HG03460 (cell line): Measurements from ENCODE around the gene NAPA.

Experiments used
- ATAC-seq: cut with Tn5 transposase; IDR thresholded peaks from one replicate; pipeline ENCODE4 v1.9.1; 2021; ENCODE audit not compliant: unreplicated experiment

The NAPA gene

GRCh38 chr19:47514869-47515588, at the start of gene NAPA:
Gene NAPA (minus strand): TSS chr19:47515063. CDS start chr19:47514940, 123 bp downstream.
- peak; percentile 84 for ATAC-seq

DNA sequence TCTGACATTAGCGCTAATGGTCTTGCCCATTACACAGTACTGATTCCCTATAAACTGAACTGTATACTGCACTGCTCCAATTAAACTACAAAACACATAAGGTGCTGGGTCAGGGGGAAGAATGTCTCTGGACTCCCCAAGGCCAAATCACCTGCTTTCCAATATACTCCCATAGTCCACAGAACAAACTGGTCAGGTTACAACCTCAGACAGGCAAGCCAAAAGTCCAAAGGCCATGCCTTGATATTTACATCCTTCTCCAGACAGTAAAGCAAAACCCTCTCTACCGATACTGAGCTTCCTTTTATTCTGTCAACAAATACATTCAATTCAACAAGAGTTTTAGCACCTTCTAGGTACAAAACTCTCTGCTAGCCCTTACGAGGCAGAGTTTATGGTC, 49.2 kb upstream of the NAPA start:
- no peak for ATAC-seq

GRCh38 chr19:47561440-47562057, 46.7 kb upstream of the NAPA start:
- no peak for ATAC-seq

GRCh38 chr19:47560999-47561398, 46.1 kb upstream of the NAPA start:
- ATAC-seq: no peak

- ATAC-seq: no peak
Observed at GRCh38 chr19:47550129-47550528, 35.3 kb upstream of the NAPA start.

- ATAC-seq: no peak
Observed at GRCh38 chr19:47549261-47549862, 34.5 kb upstream of the NAPA start.

DNA sequence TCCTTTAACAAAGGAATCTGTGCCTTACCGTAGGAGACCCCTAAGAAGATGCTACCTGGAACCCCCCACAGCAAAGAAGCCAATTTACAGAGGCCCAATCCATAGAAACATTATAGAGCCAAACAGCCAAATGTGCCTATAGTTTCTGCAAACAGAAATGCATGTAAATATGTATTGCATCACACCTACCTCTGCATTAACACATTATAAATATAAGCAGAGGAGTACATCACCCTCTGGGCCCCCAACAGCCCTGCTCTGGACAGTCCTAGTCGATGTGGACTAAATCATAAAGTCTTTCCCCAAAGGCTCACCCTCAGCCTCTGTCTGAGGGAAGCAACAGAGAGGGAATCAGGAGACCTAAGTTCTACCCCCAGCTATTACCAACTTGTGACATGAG, 32.3 kb upstream of the NAPA start:
- no peak for ATAC-seq

GRCh38 chr19:47545061-47545948, 30.4 kb upstream of the NAPA start:
- ATAC-seq: no peak

- no peak for ATAC-seq
Observed at GRCh38 chr19:47544476-47544875, 29.6 kb upstream of the NAPA start.

- ATAC-seq: no peak
Observed at GRCh38 chr19:47544075-47544474, 29.2 kb upstream of the NAPA start.

DNA sequence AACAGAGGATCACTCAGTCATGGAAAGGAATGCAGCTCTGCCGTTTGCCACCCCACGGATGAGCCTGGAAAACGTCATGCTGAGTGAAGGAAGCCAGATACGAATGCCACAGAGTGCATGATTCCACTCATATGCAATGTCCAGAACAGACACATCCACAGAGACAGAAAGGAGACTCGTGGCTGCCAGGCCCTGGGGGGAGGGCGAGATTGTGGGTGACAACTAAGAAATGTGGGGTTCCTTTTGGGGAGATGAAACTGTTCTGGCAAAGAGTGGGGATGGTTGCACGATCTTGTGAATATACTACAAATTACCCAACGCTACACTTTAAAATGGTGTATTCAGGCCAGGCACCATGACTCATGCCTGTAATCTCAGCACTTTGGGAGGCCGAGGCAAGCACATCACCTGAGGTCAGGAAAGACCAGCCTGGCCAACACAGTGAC, 27.2 kb upstream of the NAPA start:
- ATAC-seq: no peak

DNA sequence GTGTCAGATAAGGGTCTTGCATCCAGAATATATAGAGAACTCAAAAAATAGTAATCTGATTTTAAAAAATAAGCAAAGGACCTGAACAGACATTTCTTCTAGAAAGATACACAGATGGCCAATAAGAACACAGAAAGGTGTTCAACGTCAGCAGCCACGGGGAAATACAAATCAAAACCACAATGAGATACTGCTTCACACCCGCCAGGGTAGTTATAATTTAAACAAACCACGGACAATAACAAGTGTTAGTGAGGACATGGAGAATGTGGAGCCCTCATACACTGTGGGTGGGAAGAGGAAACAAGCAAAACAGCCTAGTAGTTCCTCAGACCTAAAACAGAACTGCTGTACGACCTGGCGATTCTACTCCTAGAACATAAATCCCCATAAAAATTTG, 26.7 kb upstream of the NAPA start:
- ATAC-seq: no peak

DNA sequence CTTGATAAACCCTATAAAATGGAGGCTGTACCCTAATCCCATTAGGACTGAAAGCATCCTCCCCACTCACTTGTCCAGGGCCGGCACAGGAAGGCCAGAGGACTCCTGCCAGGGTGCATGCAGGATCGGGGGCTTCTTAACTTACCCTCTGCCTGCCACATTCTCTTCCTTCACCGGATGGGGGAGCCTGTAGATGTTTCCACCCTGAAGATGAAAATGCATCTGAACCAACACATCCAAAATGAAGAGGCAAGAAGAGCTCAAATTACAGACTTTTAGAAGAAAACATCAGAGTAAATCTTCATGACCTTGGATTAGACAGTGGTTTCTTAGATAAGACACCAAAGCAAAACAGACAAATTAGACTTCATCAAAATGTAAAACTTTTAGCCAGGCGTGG, 25.9 kb upstream of the NAPA start:
- ATAC-seq: no peak

DNA sequence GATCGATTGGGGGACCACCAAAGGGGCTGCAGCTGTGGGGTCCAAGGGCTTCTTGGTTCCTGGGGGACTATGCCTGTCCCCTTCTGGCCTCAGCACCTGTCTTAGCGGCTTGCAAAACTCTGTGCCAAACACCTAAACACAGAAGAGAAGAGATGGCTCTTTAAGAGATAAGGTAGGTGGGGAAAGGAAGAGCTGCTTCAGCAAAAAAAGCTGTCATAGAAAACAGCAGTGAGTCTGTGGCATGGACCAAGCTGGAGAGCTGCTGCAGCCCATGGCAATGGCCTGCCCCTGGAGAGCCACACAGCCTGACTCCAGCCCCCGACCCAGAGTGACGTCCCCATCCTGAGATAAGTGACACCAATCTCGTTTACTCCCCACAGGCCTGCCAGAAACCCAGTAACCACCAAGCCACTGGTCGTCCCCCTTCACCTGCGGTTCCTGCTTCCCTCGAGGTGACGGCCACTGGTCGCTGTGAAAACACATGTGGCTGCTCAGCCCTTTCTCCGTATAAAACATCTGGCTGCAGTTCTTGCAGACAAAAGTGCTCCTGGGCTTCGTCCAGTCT, 25.0 kb upstream of the NAPA start:
- ATAC-seq: no peak

DNA sequence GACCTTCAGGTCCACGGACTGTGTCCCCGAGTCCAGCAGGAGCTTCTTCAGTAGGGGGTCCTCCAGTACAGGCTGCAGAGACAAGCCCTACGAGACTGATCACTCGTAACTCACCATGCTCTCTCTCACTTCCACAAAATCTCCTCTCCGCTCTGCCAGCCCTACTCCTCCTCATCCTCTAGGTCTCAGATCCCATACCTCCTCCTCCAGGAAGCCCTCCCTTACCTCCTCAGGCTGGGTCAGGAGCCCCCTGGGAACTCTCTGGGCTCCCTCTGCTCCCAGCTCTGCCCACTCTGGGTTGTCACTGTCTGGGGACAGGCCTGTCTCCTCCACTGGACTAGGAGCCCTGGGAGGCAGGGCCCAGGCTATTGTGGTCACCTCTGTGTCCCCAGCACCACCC, 23.9 kb upstream of the NAPA start:
- no peak for ATAC-seq

DNA sequence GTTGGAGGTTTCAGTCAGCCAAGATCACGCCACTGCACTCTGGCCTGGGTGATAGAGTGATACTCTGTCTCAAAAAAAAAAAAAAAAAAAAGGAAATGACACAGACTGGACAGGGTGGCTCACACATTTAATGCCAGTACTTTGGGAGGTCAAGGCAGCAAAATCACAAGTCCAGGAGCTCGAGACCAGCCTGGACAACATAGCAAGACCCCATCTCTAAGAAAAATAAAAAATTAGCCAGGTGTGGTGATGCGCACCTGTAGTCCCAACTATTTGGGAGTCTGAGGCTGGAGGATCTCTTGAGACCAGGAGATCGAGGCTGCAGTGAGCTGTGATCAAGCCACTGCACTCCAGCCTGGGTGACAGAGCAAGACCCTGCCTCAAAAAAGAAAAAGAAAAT, 22.6 kb upstream of the NAPA start:
- no peak for ATAC-seq

GRCh38 chr19:47534628-47535027, 19.8 kb upstream of the NAPA start:
- ATAC-seq: no peak

DNA sequence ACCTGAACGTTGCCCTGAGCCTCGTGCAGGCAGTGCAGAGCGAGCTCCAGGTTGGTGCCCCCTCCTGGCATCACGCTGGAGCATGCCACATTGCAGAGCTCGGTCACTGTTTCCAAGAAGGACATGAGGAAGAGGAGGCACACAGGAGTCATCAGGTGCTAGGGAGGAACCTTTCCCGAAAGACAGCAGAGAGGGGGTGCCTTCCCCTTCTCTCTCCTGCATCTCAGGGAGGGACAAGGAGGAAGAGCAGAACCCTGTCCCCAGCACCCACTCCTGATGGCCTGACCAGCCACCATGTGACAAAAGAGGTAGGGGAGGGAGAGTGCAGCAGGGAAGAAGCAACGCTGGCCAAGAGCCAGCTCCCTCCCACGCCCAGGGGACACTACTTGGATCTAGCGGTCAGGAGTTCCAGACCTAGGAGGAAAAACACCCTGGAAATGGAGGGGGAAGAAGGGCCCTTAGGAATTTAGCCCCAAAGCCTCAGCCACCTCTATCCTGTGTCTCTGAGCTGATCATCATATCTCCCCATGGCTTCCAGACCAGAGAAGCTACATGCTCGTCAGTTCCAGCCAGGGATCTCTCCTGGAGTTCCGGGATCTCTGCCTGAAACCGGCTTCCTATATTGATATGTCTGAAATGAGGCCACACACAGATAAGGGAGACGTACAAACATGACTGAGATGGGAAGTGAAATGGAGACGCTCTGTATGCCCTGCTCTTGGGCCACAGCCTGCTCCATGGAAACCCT, 17.0 kb upstream of the NAPA start:
- ATAC-seq: no peak

GRCh38 chr19:47529018-47529742, 14.3 kb upstream of the NAPA start:
- ATAC-seq: no peak

DNA sequence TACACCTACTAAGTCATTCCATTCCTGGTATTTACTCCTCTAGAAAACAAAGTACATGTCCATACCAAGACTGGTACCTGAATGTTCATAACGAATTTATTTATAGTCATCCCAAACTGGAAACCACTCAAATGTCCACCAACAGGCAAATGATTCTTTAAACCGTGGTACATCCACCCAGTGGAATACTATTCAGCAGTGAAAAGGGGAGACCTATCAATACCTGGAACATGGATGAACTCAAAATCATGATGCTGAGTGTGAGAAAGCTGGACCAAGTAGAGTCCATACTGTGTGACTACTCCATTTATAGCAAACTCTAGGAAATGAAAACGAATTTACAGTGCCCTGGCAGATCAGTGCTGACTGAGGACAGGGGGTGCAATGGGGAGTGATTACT, 11.9 kb upstream of the NAPA start:
- ATAC-seq: no peak
